H1 (cell line): ENCODE measurements around the gene SLC19A1. TPM values are rescaled to one million over a fixed set of nuclear protein-coding genes. Genes with fewer than 3 reads are reported as not detected.

ENCODE experiments used
- ATF2 ChIP-seq: IDR thresholded peaks from 2 replicates; pipeline ENCODE4 v1.6.1; 2012; ENCODE audit warnings: low read length, inconsistent platforms
- BCL11A ChIP-seq, 2 experiments: IDR thresholded peaks; one replicate each; pipeline ENCODE4 v1.6.1; 2011; ENCODE audit warnings: low read depth in 2 of 2, low read length in 2 of 2, mild to moderate bottlenecking in 2 of 2
- CTBP2 ChIP-seq: IDR thresholded peaks from 2 replicates; pipeline ENCODE4 v1.7.0; 2011; ENCODE audit warnings: borderline replicate concordance, mild to moderate bottlenecking, moderate library complexity, mixed read lengths, low read length; ENCODE audit not compliant: insufficient read depth, insufficient read length
- polyA plus RNA-seq, 7 experiments: library from polyadenylated mRNA; depleted of rRNA in 3 of 7; stranded (reverse) in 5 of 7; unstranded in 2 of 7; fragments of >200 nt in 5 of 7; fragments of 200-250 nt in 2 of 7; gene quantifications; 1 replicate in 5 of 7; 2 replicates in 1 of 7; 4 replicates in 1 of 7; pipeline versions ENCODE4 v1.2.1 to v1.2.3, GENCODE V29; 2011 to 2013; ENCODE audit warnings: missing spikeins in 2 of 7, mixed read lengths in 2 of 7
- total RNA-seq: library from RNA; stranded (reverse); fragmentation: NEBNext Ultra II Directional; extraction: Animal tissue kit (Norgen Biotek cat#: 25700); gene quantifications from 2 replicates; pipeline ENCODE4 v1.2.1, GENCODE V29; 2021
- TF ChIP-seq, protein P1 (sequence below): IDR thresholded peaks from 2 replicates; pipeline ENCODE4 v1.6.1; 2012; ENCODE audit warnings: inconsistent platforms

SLC19A1 gene
- total and polyA plus RNA-seq, 2 of the 8 experiments (the other 6 are each of a cell fraction or from before 2014, with no cell fraction given): 31.6 to 43.8 TPM

GRCh38 chr21:45450423-45451090, 91.7 kb downstream of the SLC19A1 start (continued):
- TF ChIP-seq CTBP2 (no peak), ATF2 (no peak), BCL11A (IDR thresholded peaks at IDR 0.05; ENCODE audit: low read depth in 2 of 2, low read length in 2 of 2) (no peak)
- TF ChIP-seq, protein P1, sequence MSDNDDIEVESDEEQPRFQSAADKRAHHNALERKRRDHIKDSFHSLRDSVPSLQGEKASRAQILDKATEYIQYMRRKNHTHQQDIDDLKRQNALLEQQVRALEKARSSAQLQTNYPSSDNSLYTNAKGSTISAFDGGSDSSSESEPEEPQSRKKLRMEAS: no peak
